Right ventricle myocardium superior (tissue), 1 donor: ENCODE measurements around the gene LYPLA2. TPM values are rescaled to one million over a fixed set of nuclear protein-coding genes. Genes with fewer than 3 reads are reported as not detected.
A peak's percentile ranks its signal among the peaks of the same experiment; 100 is the strongest.
"Not testable (repeated sequence)": the region's sequence is repeated elsewhere in the genome, so short reads cannot be mapped to it uniquely, and the experiment has no call there.

Experiments used
- ATAC-seq: fragments of 200-7000 bp; cut with Tn5 transposase; one replicate; pipeline ENCODE4 v1.9.1; 2020; ENCODE audit warnings: mild to moderate bottlenecking; ENCODE audit not compliant: poor library complexity
- DNase-seq: peaks from one replicate; pipeline ENCODE4 v3.0.0-alpha.2; 2020
- intact Hi-C: fragments of 100-400 bp; cut with DNase I; formaldehyde crosslinking; loops from one replicate; pipeline ENCODE4 v1.11.2; 2022
- total RNA-seq: library from RNA; stranded (reverse); fragmentation: NEBNext Ultra II Directional; extraction: Animal tissue kit (Norgen Biotek cat#: 25700); gene quantifications from one replicate; pipeline ENCODE4 v1.2.1, GENCODE V29; 2021
- donor health status: DM: no; HTN: yes; CAD: no; lungs with severe emphysema.

Gene LYPLA2
- total RNA-seq, 1 donor from 2014 or later = 26.8 TPM

GRCh38 chr1:23797478-23798448 is 6.8 kb downstream of the LYPLA2 start:
- ATAC-seq (no peak), DNase-seq (no peak)
- intact Hi-C loops = no loop called here

- no peak for ATAC-seq
- no peak for DNase-seq
- intact Hi-C loops = no loop called here
These were observed 7.8 kb downstream of the LYPLA2 start for GRCh38 chr1:23798662-23799142.

- DNase-seq (no peak), ATAC-seq (no peak)
- intact Hi-C loops = no loop called here
These were observed 8.3 kb downstream of the LYPLA2 start for GRCh38 chr1:23799255-23799569.

- intact Hi-C loops = no loop called here
- DNase-seq (peak; percentile 59), ATAC-seq (peak; percentile 42)
These were observed 8.8 kb downstream of the LYPLA2 start for GRCh38 chr1:23799570-23800399.

GRCh38 chr1:23800400-23801337 is 9.7 kb downstream of the LYPLA2 start, which contains the start of gene GALE:
Gene GALE, minus strand, starts transcription at chr1:23800754. Its CDS starts 1,747 bp downstream, at chr1:23799007.
- intact Hi-C loops = no loop called here
- DNase-seq (peak; percentile 98), ATAC-seq (peak; percentile 97)

- intact Hi-C loops = no loop called here
- ATAC-seq = no peak
- DNase-seq = no peak
These were observed 10.4 kb downstream of the LYPLA2 start for GRCh38 chr1:23801338-23801748.

GRCh38 chr1:23801876-23802275 is 10.9 kb downstream of the LYPLA2 start:
- intact Hi-C loops = no loop called here
- ATAC-seq (no peak), DNase-seq (no peak)

- ATAC-seq, DNase-seq, intact Hi-C loops: not testable (repeated sequence)
These were observed 11.9 kb downstream of the LYPLA2 start for GRCh38 chr1:23802809-23803342.

GRCh38 chr1:23803674-23804073 is 12.7 kb downstream of the LYPLA2 start:
- DNase-seq (no peak), ATAC-seq (no peak)
- intact Hi-C loops = no loop called here

- ATAC-seq (no peak), DNase-seq (no peak)
- intact Hi-C loops = no loop called here
These were observed 13.4 kb downstream of the LYPLA2 start for GRCh38 chr1:23804183-23804835.

- no peak for DNase-seq
- intact Hi-C loops = loop anchor here (5.0 kb wide), 1 partner anchor 62 kb away; the partner anchor contains the start of gene FUCA1
- no peak for ATAC-seq
These were observed 14.1 kb downstream of the LYPLA2 start for GRCh38 chr1:23805025-23805424.

- DNase-seq (no peak), ATAC-seq (no peak)
- intact Hi-C loops = loop anchor here (5.0 kb wide), 1 partner anchor 61 kb away; the partner anchor contains the start of gene FUCA1
These were observed 15.3 kb downstream of the LYPLA2 start for GRCh38 chr1:23806280-23806679.

GRCh38 chr1:23807453-23807852 is 16.5 kb downstream of the LYPLA2 start:
- ATAC-seq = no peak
- intact Hi-C loops = loop anchor here (5.0 kb wide), 1 partner anchor 60 kb away; the partner anchor contains the start of gene FUCA1

GRCh38 chr1:23809751-23810171 is 18.8 kb downstream of the LYPLA2 start:
- ATAC-seq (peak; percentile 92), DNase-seq (peak; percentile 75)
- intact Hi-C loops = loop anchor here (5.0 kb wide), 1 partner anchor 58 kb away; the partner anchor contains the start of gene FUCA1

More at GRCh38 chr1:23807453-23807852, 16.5 kb downstream of the LYPLA2 start:
- DNase-seq = no peak

GRCh38 chr1:23810818-23811540 is 20.0 kb downstream of the LYPLA2 start:
- DNase-seq (no peak), ATAC-seq (peak; percentile 82)
- intact Hi-C loops = no loop called here

GRCh38 chr1:23814016-23814415 is 23.1 kb downstream of the LYPLA2 start:
- ATAC-seq (no peak), DNase-seq (no peak)
- intact Hi-C loops = no loop called here

GRCh38 chr1:23816361-23816760 is 25.4 kb downstream of the LYPLA2 start:
- no peak for ATAC-seq
- intact Hi-C loops = no loop called here
- no peak for DNase-seq
